Measurements from ENCODE around the gene KAZN.

The KAZN gene

DNA sequence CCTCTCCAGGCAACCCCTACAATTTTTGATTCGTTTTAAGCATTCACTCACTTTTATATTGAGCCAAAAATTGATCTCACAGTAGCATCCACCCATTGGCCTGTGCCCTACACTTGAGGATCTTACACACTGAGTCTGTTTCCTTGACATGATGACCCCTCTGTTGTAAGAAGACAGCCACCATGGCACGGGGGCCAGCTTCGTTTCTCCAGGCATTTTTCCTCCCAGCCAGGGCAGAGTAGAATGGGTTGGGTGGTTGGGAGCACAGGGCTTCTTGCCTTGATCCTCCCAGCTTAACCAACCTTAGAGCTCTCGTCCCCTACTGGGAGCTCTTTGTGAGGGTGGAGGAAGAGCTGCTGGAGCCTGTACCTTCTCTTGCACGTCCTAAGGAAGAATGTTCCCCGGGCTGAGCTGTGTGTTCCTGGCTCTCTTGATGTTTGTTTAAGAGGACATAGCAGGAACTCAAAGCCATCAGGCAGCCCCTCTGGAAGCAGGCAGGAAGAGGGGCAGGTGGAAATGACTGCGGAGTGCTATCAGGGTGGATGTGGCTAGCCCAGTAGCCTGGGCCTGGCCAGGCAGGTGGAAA lies 341.9 kb downstream of the KAZN start:
- Mint-ChIP-seq H3K4me1 (no peaks in the 10 kb centered on the region), H3K27ac (no peak overlapping the region), H3K4me3 (no peak overlapping the region), H3K27me3 (peaks cover 7% of the 10 kb centered on the region), H3K9me3 (no peaks in the 10 kb centered on the region), H3K36me3 (no peaks in the 10 kb centered on the region)
- DNase-seq (ENCODE audit: low spot score in 2 of 2) (no peak), ATAC-seq (ENCODE audit: low read depth) (no peak)

GRCh38 chr1:14941864-14942263 lies 343.4 kb downstream of the KAZN start:
- no peak overlapping the region for H3K27ac Mint-ChIP-seq
- H3K4me1 Mint-ChIP-seq = no peaks in the 10 kb centered on the region
- H3K36me3 Mint-ChIP-seq = no peaks in the 10 kb centered on the region
- H3K9me3 Mint-ChIP-seq = no peaks in the 10 kb centered on the region
- H3K4me3 Mint-ChIP-seq = no peak overlapping the region
- peaks cover 7% of the 10 kb centered on the region for H3K27me3 Mint-ChIP-seq
- DNase-seq (ENCODE audit: low spot score in 2 of 2) (no peak), ATAC-seq (ENCODE audit: low read depth) (no peak)

DNA sequence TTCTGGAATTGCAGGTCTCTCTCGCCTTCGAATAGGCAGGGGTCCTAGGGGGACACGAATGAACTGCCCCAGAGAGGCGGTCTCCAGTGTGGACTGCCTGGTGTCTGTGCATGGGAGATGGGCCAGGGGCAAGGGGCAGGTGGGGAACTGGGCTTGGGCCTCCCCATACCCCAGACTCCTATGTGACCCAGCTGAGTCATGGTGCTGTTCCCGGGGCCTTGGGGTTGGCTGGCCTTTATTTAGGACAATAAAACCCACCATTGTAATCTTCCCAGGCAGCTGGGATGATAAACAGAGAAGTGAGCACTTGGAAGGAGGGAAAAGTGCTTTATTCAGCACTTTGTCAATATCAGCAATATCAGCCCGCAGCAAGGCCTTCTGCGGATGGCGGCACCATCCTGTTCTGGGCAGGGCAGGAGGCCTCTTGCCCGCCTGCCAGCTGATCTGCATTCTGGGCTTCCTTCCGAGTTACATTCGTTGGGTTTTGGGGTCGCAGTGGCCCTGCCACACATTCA lies 346.0 kb downstream of the KAZN start:
- peaks cover 3% of the 10 kb centered on the region for H3K27me3 Mint-ChIP-seq
- no peak overlapping the region for H3K27ac Mint-ChIP-seq
- no peak for DNase-seq (ENCODE audit: low spot score in 2 of 2)
- no peaks in the 10 kb centered on the region for H3K9me3 Mint-ChIP-seq
- no peak overlapping the region for H3K4me3 Mint-ChIP-seq
- no peaks in the 10 kb centered on the region for H3K36me3 Mint-ChIP-seq
- H3K4me1 Mint-ChIP-seq = no peaks in the 10 kb centered on the region
- ATAC-seq (ENCODE audit: low read depth) = no peak

DNA sequence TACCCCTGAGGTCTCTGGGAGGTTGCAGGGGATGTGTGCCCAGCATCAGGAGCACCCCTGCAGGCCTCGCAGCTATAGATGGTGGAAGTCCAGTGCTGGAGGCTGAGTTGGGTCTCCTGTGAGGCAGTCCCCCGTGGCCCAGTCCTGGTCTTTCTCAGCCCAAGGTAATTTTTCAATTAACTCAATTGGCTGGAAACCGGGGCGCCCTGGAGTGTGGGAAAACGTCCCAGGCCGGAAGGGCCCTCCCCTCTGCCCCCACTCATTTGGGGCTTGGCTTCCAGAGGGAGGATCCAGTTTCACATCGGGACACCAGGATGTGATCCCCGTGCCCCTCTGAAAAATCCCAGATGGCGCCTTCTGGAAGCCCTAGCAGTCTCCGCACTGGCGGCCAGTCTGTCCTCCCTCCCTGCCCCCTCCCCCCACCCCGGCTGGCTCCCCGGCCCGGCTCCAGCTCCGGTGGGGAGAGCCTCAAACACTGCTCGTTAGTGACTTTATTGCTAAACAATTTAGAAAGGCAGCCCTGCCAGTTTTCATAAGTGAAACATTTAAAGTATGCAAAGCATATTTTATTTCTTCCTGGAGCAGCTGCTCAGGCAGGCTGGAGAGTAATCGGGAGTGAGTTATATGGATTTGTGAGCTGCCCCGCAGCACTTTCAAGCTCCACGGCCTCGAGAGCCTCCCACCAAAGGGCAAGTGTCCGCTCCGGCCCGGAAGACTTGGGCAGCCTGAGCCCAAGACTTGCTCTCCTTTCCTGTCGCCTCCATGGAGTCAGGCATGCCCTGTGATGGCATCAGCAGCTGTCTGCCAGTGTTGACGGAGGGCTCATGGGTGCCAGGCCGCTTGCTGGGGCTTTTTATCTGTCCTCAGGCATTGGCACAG lies 346.9 kb downstream of the KAZN start:
- Mint-ChIP-seq H3K27ac (no peak overlapping the region), H3K27me3 (peaks cover 3% of the 10 kb centered on the region)
- no peak for ATAC-seq (ENCODE audit: low read depth)

DNA sequence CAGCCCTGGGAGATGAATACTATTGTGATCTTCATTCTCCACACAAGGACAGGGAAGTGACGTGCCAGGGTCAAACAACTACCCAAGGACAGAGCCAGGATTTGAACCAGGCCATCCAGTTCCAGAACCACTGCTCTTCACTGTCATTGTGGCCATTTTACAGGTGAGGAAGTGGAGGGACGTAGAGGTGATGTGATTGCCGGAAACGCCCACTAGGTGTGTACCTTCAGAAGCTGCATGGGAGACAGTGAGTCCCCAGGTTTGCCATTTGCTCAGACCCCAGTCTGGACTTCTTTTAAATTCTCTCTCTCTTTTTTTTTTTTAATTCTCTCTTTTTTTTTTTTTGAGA lies 347.5 kb downstream of the KAZN start:
- DNase-seq (ENCODE audit: low spot score in 2 of 2) (no peak), ATAC-seq (ENCODE audit: low read depth) (no peak)
- Mint-ChIP-seq H3K27ac (no peak overlapping the region), H3K4me1 (no peaks in the 10 kb centered on the region), H3K27me3 (peaks cover 2% of the 10 kb centered on the region), H3K4me3 (no peak overlapping the region), H3K36me3 (no peaks in the 10 kb centered on the region), H3K9me3 (no peaks in the 10 kb centered on the region)

More for the DNA sequence above, 346.9 kb downstream of the KAZN start:
- H3K4me1 Mint-ChIP-seq = no peaks in the 10 kb centered on the region
- no peak overlapping the region for H3K4me3 Mint-ChIP-seq
- no peaks in the 10 kb centered on the region for H3K36me3 Mint-ChIP-seq
- no peaks in the 10 kb centered on the region for H3K9me3 Mint-ChIP-seq
- no peak for DNase-seq (ENCODE audit: low spot score in 2 of 2)

DNA sequence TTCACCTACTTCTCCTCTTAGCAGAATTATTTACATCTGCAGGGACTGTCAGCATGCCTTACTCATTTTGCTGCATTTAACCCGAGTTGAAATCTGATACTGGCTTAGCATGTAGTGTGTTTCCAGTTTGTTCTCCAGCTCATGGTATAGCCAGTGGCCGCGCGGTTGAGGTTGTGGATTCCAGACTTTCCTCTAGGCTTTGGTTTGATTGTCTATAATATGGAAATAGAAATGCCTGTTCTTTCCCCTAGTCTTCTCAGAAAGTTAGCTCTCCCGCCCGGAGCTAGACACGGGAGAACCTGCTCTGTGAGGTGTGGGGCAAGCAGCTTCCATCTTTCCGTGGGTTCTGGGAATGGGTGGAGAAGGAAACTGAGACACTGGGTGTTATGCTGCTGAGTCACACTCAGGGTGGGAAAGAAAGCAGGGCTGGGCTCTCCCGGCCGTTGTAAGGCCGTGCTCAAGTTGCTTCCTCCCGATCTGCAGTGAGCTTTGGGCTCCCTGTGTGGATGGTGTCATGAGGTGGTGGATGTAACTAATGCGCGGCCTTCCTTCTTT lies 348.3 kb downstream of the KAZN start:
- ATAC-seq (ENCODE audit: low read depth) = no peak
- Mint-ChIP-seq H3K4me1 (no peaks in the 10 kb centered on the region), H3K27ac (no peak overlapping the region), H3K4me3 (no peak overlapping the region), H3K36me3 (no peaks in the 10 kb centered on the region), H3K9me3 (no peaks in the 10 kb centered on the region), H3K27me3 (peaks cover 2% of the 10 kb centered on the region)
- DNase-seq (ENCODE audit: low spot score in 2 of 2) = no peak

- no peaks in the 10 kb centered on the region for H3K9me3 Mint-ChIP-seq
- ATAC-seq (ENCODE audit: low read depth) (no peak), DNase-seq (ENCODE audit: low spot score in 2 of 2) (no peak)
- H3K4me1 Mint-ChIP-seq = no peaks in the 10 kb centered on the region
- no peak overlapping the region for H3K4me3 Mint-ChIP-seq
- H3K36me3 Mint-ChIP-seq = no peaks in the 10 kb centered on the region
- peaks cover 2% of the 10 kb centered on the region for H3K27me3 Mint-ChIP-seq
- no peak overlapping the region for H3K27ac Mint-ChIP-seq
Measured at GRCh38 chr1:14947421-14947820, 348.9 kb downstream of the KAZN start.

GRCh38 chr1:14948112-14948652 lies 349.7 kb downstream of the KAZN start:
- Mint-ChIP-seq H3K27ac (no peak overlapping the region), H3K9me3 (no peaks in the 10 kb centered on the region), H3K4me3 (no peak overlapping the region), H3K27me3 (no peaks in the 10 kb centered on the region), H3K4me1 (no peaks in the 10 kb centered on the region), H3K36me3 (no peaks in the 10 kb centered on the region)
- DNase-seq (ENCODE audit: low spot score in 2 of 2) (no peak), ATAC-seq (ENCODE audit: low read depth) (no peak)

- Mint-ChIP-seq H3K4me1 (no peaks in the 10 kb centered on the region), H3K27ac (no peak overlapping the region), H3K36me3 (no peaks in the 10 kb centered on the region), H3K4me3 (no peak overlapping the region), H3K9me3 (peaks cover 1% of the 10 kb centered on the region), H3K27me3 (peaks cover 2% of the 10 kb centered on the region)
- ATAC-seq (ENCODE audit: low read depth) = no peak
- no peak for DNase-seq (ENCODE audit: low spot score in 2 of 2)
Measured at GRCh38 chr1:14949270-14949835, 350.9 kb downstream of the KAZN start.

DNA sequence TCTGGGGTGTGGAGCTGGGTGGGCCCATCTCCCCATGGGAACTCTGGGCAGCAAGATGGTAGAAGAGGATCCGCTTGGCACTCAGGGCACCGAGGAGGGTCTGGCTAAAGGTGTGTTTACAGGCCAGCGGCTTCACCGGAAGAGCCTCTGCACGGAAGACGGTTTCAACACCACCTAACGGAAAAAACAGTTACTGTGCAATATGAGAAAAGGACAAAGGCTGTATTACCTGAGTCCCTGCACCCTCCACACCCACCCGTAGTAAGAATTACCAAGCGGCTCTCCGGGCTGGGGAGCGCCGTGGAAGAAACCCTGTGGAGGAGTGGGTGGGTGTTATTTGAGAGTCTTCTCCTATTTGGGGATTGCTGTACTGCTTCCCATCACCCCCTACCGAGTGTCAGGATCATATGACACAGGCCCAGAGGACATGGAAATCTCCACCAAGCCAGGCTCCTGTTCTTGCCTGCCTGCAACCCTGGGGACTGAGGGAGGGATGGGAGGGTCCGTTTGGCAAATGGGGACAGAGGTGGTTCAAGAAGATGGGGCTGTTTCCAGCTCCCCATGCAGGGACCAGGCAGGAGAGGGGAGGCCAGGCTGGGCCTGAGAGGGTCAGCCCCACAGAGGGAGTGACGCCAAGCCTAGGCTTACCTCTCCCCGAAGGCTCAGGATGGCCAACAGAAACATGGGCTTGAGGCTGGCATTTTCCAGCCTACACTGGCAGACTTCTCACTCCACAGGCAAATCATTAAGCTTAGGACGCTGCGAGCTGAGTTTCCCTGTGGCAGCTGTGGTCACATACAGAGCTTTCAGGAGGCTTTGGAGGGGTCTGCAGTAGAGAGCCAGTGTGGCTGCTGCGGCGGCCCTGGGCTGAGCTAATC lies 351.6 kb downstream of the KAZN start:
- no peaks in the 10 kb centered on the region for H3K4me1 Mint-ChIP-seq
- no peak overlapping the region for H3K4me3 Mint-ChIP-seq
- DNase-seq (ENCODE audit: low spot score in 2 of 2) (no peak), ATAC-seq (ENCODE audit: low read depth) (no peak)
- H3K27ac Mint-ChIP-seq = no peak overlapping the region
- H3K9me3 Mint-ChIP-seq = peaks cover 1% of the 10 kb centered on the region
- H3K27me3 Mint-ChIP-seq = peaks cover 2% of the 10 kb centered on the region
- H3K36me3 Mint-ChIP-seq = no peaks in the 10 kb centered on the region

- DNase-seq (ENCODE audit: low spot score in 2 of 2) (no peak), ATAC-seq (ENCODE audit: low read depth) (no peak)
- peaks cover 1% of the 10 kb centered on the region for H3K9me3 Mint-ChIP-seq
- H3K4me1 Mint-ChIP-seq = no peaks in the 10 kb centered on the region
- no peak overlapping the region for H3K4me3 Mint-ChIP-seq
- no peaks in the 10 kb centered on the region for H3K36me3 Mint-ChIP-seq
- no peak overlapping the region for H3K27ac Mint-ChIP-seq
- peaks cover 2% of the 10 kb centered on the region for H3K27me3 Mint-ChIP-seq
Measured at GRCh38 chr1:14951766-14952165, 353.3 kb downstream of the KAZN start.

- H3K4me3 Mint-ChIP-seq = no peak overlapping the region
- H3K9me3 Mint-ChIP-seq = peaks cover 1% of the 10 kb centered on the region
- peaks cover 2% of the 10 kb centered on the region for H3K27me3 Mint-ChIP-seq
- no peak overlapping the region for H3K27ac Mint-ChIP-seq
- DNase-seq (ENCODE audit: low spot score in 2 of 2) (no peak), ATAC-seq (ENCODE audit: low read depth) (no peak)
- no peaks in the 10 kb centered on the region for H3K36me3 Mint-ChIP-seq
- no peaks in the 10 kb centered on the region for H3K4me1 Mint-ChIP-seq
Measured at GRCh38 chr1:14952626-14953314, 354.3 kb downstream of the KAZN start.

DNA sequence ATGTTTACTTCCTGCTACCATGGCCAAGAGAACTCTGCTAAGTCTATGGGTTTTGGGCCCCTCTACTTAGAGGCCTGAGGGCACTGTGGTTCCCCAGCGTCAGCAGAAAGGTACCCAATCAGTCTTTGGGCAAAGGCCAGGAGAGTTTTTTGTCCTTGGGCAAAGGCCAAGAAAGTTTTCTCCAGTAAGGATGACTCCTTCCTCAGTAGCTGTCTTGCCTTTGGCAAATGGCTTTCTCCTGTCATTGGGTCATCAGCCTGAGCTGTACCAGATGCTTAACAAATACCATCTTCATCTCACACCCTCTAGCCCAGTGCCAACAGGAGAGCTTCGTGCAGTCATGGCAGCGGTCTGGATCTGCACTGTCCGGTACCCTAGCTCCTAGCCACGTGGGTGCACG lies 355.7 kb downstream of the KAZN start:
- Mint-ChIP-seq H3K4me3 (no peak overlapping the region), H3K27me3 (peaks cover 2% of the 10 kb centered on the region), H3K9me3 (peaks cover 1% of the 10 kb centered on the region), H3K27ac (no peak overlapping the region), H3K36me3 (no peaks in the 10 kb centered on the region), H3K4me1 (no peaks in the 10 kb centered on the region)
- DNase-seq (ENCODE audit: low spot score in 2 of 2) (no peak), ATAC-seq (ENCODE audit: low read depth) (no peak)

All from memory B cell (primary cell).